ENCODE results near the gene MCF2L.

MCF2L gene

GRCh38 chr13:112965573-112966115 is 3.4 kb upstream of the MCF2L start:
- no peak for DNase-seq

GRCh38 chr13:112966776-112967175 is 2.2 kb upstream of the MCF2L start:
- DNase-seq, result no peak

- no peak for DNase-seq
Observed at GRCh38 chr13:112967686-112968379, 1.2 kb upstream of the MCF2L start.

- no peak for DNase-seq
Observed at GRCh38 chr13:112968380-112968909, 569 bp upstream of the MCF2L start.

- DNase-seq, result no peak
Observed at GRCh38 chr13:112969692-112970338, 801 bp downstream of the MCF2L start.

- DNase-seq, result no peak
Observed at GRCh38 chr13:112970552-112971287, 1.7 kb downstream of the MCF2L start.

- DNase-seq, result no peak
Observed at GRCh38 chr13:112971288-112971643, 2.3 kb downstream of the MCF2L start.

GRCh38 chr13:112972258-112972657 is 3.2 kb downstream of the MCF2L start:
- no peak for DNase-seq

GRCh38 chr13:112972867-112973576 is 4.0 kb downstream of the MCF2L start:
- no peak for DNase-seq

- DNase-seq, result no peak
Observed at GRCh38 chr13:112973577-112973951, 4.5 kb downstream of the MCF2L start.

GRCh38 chr13:112974125-112974524 is 5.1 kb downstream of the MCF2L start:
- DNase-seq, result no peak

- DNase-seq, result no peak
Observed at GRCh38 chr13:112974671-112975070, 5.7 kb downstream of the MCF2L start.

- no peak for DNase-seq
Observed at GRCh38 chr13:112975401-112975939, 6.5 kb downstream of the MCF2L start.

GRCh38 chr13:112976526-112976925 is 7.5 kb downstream of the MCF2L start:
- no peak for DNase-seq

GRCh38 chr13:112977091-112977490 is 8.1 kb downstream of the MCF2L start:
- no peak for DNase-seq

GRCh38 chr13:112977525-112977924 is 8.5 kb downstream of the MCF2L start:
- no peak for DNase-seq

GRCh38 chr13:112978561-112979405 is 9.8 kb downstream of the MCF2L start:
- DNase-seq, result no peak

- DNase-seq, result no peak
Observed at GRCh38 chr13:112979406-112979902, 10.4 kb downstream of the MCF2L start.

- DNase-seq, result no peak
Observed at GRCh38 chr13:112980434-112980833, 11.4 kb downstream of the MCF2L start.

- no peak for DNase-seq
Observed at GRCh38 chr13:112981451-112981850, 12.4 kb downstream of the MCF2L start.

GRCh38 chr13:112982281-112983041 is 13.4 kb downstream of the MCF2L start:
- no peak for DNase-seq
